HepG2 (cell line): Measurements from ENCODE around the gene WDR20. TPM values are rescaled to one million over a fixed set of nuclear protein-coding genes. Genes with fewer than 3 reads are reported as not detected.

Experiments
- NR1H2 ChIP-seq: sonication (generic); formaldehyde crosslinking; IDR thresholded peaks from 2 replicates; pipeline ENCODE4 v1.8.1; 2022; ENCODE audit warnings: low read depth, missing genetic modification reagents, borderline replicate concordance
- PAX8 ChIP-seq: sonication (generic); formaldehyde crosslinking; IDR thresholded peaks from 2 replicates; pipeline ENCODE4 v1.8.0; 2022; ENCODE audit warnings: mild to moderate bottlenecking, missing genetic modification reagents, borderline replicate concordance
- PHF20 ChIP-seq: sonication (generic); formaldehyde crosslinking; IDR thresholded peaks from 2 replicates; pipeline ENCODE4 v1.5.0; 2020; ENCODE audit warnings: mild to moderate bottlenecking, missing genetic modification reagents
- SAFB2 ChIP-seq: sonication (generic); formaldehyde crosslinking; IDR thresholded peaks from 2 replicates; pipeline ENCODE4 v1.5.1; 2020; ENCODE audit warnings: missing genetic modification reagents, low read depth, mild to moderate bottlenecking, borderline replicate concordance
- ZBTB1 ChIP-seq: sonication (generic); formaldehyde crosslinking; IDR thresholded peaks from 2 replicates; pipeline ENCODE4 v1.4.0; 2020; ENCODE audit warnings: missing genetic modification reagents, borderline replicate concordance
- ZSCAN22 ChIP-seq: sonication (generic); formaldehyde crosslinking; IDR thresholded peaks from 2 replicates; pipeline ENCODE4 v1.4.0; 2020; ENCODE audit warnings: mild to moderate bottlenecking, missing genetic modification reagents
- polyA plus RNA-seq, 8 experiments: library from polyadenylated mRNA; depleted of rRNA in 3 of 8; stranded (reverse) in 7 of 8; unstranded in 1 of 8; fragments of >200 nt; fragmentation: Illumina TruSeq in 4 of 8; extraction: Trizol in 4 of 8; gene quantifications; 2 replicates each; pipeline versions ENCODE4 v1.2.1 to v1.2.3, GENCODE V29; 2011 to 2016; ENCODE audit warnings: low read depth in 4 of 8, missing spikeins in 1 of 8, mixed read lengths in 1 of 8; ENCODE audit not compliant: insufficient read depth in 1 of 8
- total RNA-seq, 5 experiments: library from RNA; depleted of rRNA; stranded (reverse); fragments of >200 nt; fragmentation: Illumina TruSeq; extraction: Trizol; gene quantifications; 2 replicates each; pipeline ENCODE4 v1.2.3, GENCODE V29; 2016; ENCODE audit warnings: low read depth in 1 of 5
- TF ChIP-seq, protein P1 (sequence below): sonication (generic); formaldehyde crosslinking; IDR thresholded peaks from 2 replicates; pipeline ENCODE4 v1.4.0; 2020; ENCODE audit warnings: missing genetic modification reagents, mild to moderate bottlenecking, borderline replicate concordance
- TF ChIP-seq, protein P2 (sequence below), 2 experiments: fragments of 450-650 bp in 1 of 2; sonication (generic) in 1 of 2; formaldehyde crosslinking in 1 of 2; IDR thresholded peaks; 2 replicates each; pipeline versions ENCODE4 v1.6.1 to v1.8.0; 2016 to 2022; ENCODE audit warnings: antibody characterized with exemption in 1 of 2, mild to moderate bottlenecking in 1 of 2, missing genetic modification reagents in 1 of 2
- TF ChIP-seq, protein P3 (sequence below): sonication (generic); formaldehyde crosslinking; IDR thresholded peaks from 2 replicates; pipeline ENCODE4 v1.4.0; 2020; ENCODE audit warnings: mild to moderate bottlenecking, low read depth, missing genetic modification reagents
- TF ChIP-seq, protein P4 (sequence below): sonication (generic); formaldehyde crosslinking; IDR thresholded peaks from 2 replicates; pipeline ENCODE4 v1.5.1; 2020; ENCODE audit warnings: missing genetic modification reagents, mild to moderate bottlenecking, borderline replicate concordance

The WDR20 gene
- total and polyA plus RNA-seq, 2 of the 13 experiments (the other 11 are each of a cell fraction or from before 2014, with no cell fraction given): 10.4 to 23.2 TPM

DNA sequence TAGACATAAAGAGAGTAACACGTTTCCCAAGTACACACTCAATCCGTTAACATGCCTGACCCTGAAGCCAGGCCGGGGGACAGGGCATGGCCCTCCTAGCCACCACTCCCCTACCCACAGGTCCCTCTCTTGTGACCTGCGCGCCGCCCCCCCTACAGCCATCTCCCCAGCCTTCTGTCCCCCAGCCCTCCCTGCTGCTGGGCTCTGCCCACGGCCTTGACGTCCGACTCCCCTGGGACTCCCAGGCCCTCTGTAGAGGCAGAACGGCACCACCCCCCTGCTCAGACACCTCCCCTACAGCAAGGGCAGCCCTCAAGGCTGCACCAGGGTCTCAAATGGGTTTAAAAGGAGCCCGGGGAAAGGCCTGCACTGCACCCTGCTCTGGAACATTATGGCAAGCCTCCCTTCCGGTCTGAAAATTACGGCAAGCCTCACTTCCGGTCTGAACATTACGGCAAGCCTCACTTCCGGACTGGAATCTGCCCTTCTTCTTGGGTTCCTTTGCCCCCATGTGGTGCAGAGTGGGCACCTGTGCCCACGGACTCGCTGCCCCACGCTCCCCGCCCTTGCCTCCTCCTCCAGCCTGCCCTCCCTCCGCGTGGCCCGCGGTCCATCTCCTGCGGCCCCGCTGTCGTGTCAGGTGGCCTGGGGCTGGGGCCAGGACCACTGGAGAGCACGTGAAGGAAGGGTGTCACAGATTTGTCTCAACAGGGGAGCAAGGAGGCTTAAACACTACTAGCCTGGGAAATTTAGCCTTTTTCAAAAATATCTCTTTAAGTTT lies 87.7 kb downstream of the WDR20 start (continued):
- TF ChIP-seq, protein P1, sequence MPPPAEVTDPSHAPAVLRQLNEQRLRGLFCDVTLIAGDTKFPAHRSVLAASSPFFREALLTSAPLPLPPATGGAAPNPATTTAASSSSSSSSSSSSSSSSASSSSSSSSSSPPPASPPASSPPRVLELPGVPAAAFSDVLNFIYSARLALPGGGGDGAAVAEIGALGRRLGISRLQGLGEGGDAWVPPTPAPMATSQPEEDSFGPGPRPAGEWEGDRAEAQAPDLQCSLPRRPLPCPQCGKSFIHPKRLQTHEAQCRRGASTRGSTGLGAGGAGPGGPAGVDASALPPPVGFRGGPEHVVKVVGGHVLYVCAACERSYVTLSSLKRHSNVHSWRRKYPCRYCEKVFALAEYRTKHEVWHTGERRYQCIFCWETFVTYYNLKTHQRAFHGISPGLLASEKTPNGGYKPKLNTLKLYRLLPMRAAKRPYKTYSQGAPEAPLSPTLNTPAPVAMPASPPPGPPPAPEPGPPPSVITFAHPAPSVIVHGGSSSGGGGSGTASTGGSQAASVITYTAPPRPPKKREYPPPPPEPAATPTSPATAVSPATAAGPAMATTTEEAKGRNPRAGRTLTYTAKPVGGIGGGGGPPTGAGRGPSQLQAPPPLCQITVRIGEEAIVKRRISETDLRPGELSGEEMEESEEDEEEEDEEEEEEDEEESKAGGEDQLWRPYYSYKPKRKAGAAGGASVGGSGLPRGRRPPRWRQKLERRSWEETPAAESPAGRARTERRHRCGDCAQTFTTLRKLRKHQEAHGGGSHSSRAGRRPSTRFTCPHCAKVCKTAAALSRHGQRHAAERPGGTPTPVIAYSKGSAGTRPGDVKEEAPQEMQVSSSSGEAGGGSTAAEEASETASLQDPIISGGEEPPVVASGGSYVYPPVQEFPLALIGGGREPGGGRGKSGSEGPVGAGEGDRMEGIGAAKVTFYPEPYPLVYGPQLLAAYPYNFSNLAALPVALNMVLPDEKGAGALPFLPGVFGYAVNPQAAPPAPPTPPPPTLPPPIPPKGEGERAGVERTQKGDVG (CRISPR knock-in tag): no peak
- TF ChIP-seq, protein P2, sequence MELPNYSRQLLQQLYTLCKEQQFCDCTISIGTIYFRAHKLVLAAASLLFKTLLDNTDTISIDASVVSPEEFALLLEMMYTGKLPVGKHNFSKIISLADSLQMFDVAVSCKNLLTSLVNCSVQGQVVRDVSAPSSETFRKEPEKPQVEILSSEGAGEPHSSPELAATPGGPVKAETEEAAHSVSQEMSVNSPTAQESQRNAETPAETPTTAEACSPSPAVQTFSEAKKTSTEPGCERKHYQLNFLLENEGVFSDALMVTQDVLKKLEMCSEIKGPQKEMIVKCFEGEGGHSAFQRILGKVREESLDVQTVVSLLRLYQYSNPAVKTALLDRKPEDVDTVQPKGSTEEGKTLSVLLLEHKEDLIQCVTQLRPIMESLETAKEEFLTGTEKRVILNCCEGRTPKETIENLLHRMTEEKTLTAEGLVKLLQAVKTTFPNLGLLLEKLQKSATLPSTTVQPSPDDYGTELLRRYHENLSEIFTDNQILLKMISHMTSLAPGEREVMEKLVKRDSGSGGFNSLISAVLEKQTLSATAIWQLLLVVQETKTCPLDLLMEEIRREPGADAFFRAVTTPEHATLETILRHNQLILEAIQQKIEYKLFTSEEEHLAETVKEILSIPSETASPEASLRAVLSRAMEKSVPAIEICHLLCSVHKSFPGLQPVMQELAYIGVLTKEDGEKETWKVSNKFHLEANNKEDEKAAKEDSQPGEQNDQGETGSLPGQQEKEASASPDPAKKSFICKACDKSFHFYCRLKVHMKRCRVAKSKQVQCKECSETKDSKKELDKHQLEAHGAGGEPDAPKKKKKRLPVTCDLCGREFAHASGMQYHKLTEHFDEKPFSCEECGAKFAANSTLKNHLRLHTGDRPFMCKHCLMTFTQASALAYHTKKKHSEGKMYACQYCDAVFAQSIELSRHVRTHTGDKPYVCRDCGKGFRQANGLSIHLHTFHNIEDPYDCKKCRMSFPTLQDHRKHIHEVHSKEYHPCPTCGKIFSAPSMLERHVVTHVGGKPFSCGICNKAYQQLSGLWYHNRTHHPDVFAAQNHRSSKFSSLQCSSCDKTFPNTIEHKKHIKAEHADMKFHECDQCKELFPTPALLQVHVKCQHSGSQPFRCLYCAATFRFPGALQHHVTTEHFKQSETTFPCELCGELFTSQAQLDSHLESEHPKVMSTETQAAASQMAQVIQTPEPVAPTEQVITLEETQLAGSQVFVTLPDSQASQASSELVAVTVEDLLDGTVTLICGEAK (IDR thresholded peaks at IDR 0.05): no peak
- TF ChIP-seq, protein P2 (CRISPR knock-in tag; IDR thresholded peaks at IDR 0.05): no peak
- TF ChIP-seq PAX8 (CRISPR knock-in tag) (no peak), SAFB2 (no peak), NR1H2 (no peak), ZBTB1 (no peak), PHF20 (CRISPR knock-in tag) (no peak), ZSCAN22 (CRISPR knock-in tag) (no peak)
- TF ChIP-seq, protein P3, sequence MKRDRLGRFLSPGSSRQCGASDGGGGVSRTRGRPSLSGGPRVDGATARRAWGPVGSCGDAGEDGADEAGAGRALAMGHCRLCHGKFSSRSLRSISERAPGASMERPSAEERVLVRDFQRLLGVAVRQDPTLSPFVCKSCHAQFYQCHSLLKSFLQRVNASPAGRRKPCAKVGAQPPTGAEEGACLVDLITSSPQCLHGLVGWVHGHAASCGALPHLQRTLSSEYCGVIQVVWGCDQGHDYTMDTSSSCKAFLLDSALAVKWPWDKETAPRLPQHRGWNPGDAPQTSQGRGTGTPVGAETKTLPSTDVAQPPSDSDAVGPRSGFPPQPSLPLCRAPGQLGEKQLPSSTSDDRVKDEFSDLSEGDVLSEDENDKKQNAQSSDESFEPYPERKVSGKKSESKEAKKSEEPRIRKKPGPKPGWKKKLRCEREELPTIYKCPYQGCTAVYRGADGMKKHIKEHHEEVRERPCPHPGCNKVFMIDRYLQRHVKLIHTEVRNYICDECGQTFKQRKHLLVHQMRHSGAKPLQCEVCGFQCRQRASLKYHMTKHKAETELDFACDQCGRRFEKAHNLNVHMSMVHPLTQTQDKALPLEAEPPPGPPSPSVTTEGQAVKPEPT (CRISPR knock-in tag): no peak
- TF ChIP-seq, protein P4, sequence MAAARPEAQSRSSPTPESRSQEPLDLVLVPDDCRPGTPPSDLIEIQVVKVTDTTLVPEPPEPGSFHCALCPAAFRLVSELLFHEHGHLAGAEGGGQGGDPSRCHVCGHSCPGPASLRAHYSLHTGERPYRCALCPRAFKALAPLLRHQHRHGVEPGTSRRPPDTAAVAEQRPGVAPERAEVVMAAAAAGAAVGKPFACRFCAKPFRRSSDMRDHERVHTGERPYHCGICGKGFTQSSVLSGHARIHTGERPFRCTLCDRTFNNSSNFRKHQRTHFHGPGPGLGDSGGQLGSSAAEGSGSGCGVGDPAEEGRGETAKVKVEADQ: no peak
